HCT116 (cell line): ENCODE data around the gene AFF1.

Experiments used
- CEBPB ChIP-seq: IDR thresholded peaks from 2 replicates; pipeline ENCODE4 v1.6.1; 2012; ENCODE audit warnings: low read depth
- TF ChIP-seq, protein P1 (sequence below): IDR thresholded peaks from 2 replicates; pipeline ENCODE4 v1.6.1; 2012

DNA sequence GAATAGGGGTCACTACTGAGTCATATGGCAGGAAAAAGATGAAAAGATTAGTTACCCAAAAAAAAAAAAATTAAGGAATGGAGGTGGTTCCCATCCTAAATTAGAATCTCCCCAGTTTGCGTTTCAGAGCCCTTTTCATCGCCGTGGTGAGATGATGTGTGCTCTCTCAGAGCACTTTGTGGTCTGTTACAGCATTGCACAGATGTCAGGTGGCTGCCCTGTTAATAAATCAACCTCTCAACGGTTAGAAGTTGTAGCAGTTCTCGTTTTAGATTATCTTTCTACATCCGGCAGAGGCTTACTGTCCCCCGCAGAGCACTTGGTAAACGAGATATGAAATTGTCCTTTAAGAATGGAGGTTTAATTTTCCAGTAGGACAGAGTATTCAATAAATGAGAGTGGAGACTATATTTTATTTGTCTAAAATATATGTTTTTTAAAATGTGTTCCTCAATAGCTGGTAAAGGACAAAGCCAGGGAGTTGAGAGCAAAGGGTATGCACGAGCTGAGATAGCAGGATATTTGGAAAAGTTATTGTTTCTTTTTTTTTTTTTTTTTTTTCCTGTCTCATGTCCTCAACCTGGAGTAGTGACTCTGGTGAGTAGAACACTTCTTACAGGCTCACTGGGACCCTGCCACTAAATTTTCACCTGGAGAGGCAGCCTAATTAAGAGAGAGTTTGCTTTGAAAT, 26.9 kb downstream of the AFF1 start:
- TF ChIP-seq, protein P1, sequence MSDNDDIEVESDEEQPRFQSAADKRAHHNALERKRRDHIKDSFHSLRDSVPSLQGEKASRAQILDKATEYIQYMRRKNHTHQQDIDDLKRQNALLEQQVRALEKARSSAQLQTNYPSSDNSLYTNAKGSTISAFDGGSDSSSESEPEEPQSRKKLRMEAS = no peak
- no peak for TF ChIP-seq CEBPB
